ENCODE data around the gene SPSB3. TPM values are rescaled to one million over a fixed set of nuclear protein-coding genes. Genes with fewer than 3 reads are reported as not detected.

Gene SPSB3
- total RNA-seq, 4 donors from 2014 or later: 14.7 to 102 (median 64.5) TPM

- no peak for TF ChIP-seq CTCF (IDR thresholded peaks at IDR 0.05; ENCODE audit: low read depth)
These were observed 4.8 kb downstream of the SPSB3 start for GRCh38 chr16:1777375-1778199.

- TF ChIP-seq CTCF (IDR thresholded peaks at IDR 0.05; ENCODE audit: low read depth): no peak
These were observed 5.4 kb downstream of the SPSB3 start for GRCh38 chr16:1776991-1777374.

GRCh38 chr16:1776672-1776955, 5.8 kb downstream of the SPSB3 start:
- TF ChIP-seq CTCF (IDR thresholded peaks at IDR 0.05; ENCODE audit: low read depth): no peak

- no peak for TF ChIP-seq CTCF (IDR thresholded peaks at IDR 0.05; ENCODE audit: low read depth)
These were observed 6.3 kb downstream of the SPSB3 start for GRCh38 chr16:1775846-1776671.

GRCh38 chr16:1775006-1775845, 7.1 kb downstream of the SPSB3 start:
- TF ChIP-seq CTCF (IDR thresholded peaks at IDR 0.05; ENCODE audit: low read depth): no peak

- no peak for TF ChIP-seq CTCF (IDR thresholded peaks at IDR 0.05; ENCODE audit: low read depth)
These were observed 8.0 kb downstream of the SPSB3 start for GRCh38 chr16:1774448-1774780.
